DMS 273 treated with DMSO at 0.1 percent for 48 hours (cell line): ENCODE data around the gene GNB1L.

Experiments used
- DNase-seq: peaks from one replicate; lab custom pipeline; 2025; lab: John Stamatoyannopoulos, UW

The GNB1L gene

DNA sequence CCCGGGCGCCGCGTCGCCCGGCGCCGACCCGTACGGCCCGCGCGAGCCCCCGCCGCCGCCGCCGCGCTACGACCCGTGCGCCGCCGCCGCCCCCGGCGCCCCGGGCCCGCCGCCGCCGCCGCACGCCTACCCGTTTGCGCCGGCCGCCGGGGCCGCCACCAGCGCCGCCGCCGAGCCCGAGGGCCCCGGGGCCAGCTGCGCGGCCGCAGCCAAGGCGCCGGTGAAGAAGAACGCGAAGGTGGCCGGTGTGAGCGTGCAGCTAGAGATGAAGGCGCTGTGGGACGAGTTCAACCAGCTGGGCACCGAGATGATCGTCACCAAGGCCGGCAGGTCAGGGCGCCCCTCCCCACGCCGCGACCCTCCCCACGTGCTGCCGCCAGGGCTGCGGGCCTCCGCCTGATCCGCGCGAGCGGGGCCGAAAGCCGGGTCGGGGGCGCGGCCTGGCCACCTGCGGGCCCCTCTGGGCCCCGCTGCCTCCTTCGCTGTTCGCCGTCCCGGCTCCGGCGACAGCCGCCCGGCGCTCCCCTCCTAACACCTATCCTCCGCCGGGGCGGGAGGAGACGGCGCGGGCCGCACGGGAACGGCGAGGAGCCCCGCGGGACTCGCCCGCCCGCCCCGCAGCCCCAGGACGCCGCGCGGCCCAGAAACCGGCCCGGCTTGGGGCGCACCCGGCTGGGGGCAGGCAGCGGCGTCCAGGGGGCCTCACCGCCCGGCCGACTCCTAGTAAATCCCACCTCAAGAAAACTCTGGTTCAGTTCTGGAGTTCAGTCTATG, 93.5 kb downstream of the GNB1L start:
- no peak for DNase-seq

DNA sequence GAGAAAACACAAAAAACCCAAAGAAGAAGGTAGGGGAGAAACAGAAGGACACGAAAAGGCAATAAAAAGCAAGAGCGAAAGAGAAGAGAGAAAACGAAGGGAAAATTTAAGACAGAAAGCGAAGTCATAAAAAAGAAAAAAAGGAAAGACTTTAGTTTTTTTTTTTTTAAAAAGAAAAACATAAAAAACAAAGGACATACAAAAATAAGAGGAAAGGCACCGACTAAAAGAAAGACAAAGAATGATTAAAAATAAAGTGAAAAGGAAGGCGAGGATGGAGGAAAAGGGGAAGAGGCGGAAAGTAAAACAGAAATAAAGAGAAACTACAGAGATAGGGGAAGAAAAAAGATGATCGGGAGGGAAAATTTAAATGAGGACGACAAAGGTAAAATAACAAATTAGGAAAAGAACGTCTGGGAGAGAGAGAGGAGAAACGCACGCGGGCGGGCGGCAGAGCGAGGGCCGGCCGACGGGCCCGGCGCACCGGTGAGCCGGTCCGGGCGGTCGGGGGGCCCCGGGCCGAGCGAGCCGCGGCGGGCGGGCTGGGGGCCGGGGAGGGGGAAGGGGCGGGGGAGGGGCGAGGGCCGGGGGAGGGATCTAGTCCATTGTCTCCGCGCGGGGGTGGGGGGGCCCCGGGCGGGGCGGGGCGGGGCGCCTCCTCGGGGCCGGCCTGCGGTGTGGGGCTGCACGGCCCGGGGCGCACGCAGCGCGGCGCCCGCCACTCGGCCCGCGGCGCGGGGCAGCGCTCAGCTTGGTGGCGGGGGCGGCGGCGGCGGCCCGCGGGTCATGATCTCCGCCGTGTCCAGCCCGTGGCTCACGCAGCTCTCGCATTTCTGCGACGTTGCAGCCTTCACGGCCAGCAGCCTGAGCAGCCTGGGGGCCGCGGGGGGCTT, 94.4 kb downstream of the GNB1L start, which contains the start of gene TBX1:
Gene TBX1, plus strand, starts transcription at position 721 of the 893 bp plus-strand sequence. Its CDS starts 66 bp downstream, at position 787.
- no peak for DNase-seq

DNA sequence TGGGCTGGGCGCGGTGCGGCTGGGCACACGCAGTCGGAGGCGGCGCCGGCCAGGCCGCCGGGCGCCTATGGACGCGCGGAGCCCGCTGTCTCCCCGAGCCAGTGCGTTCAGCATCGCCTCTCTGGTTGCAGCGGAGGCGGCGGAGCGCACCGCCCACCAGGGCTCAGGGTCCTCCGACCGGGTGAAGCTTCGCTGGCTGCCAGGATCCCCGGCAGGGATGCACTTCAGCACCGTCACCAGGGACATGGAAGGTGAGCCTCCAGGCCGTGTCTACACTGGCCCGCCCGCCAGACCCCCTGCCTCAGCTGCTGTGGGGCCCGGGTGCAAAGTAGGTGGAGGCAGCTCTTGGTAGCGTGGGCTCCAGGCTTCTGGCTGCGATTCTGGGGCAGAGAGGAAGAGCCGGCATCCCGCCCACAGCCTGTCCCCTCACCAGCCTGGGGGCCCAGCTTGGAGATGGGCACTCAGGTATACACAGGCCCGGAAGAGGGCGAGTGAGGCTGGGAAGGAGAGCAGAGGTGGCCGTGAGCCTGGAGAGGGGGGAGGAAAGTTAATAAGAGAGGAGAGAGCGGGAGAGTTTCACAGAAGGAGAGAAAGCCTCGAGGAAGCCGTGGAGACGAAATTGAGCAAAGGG, 95.1 kb downstream of the GNB1L start:
- no peak for DNase-seq

GRCh38 chr22:19758896-19759426, 95.7 kb downstream of the GNB1L start:
- DNase-seq: no peak

- DNase-seq: no peak
Observed at GRCh38 chr22:19757985-19758895, 96.4 kb downstream of the GNB1L start.

GRCh38 chr22:19757140-19757984, 97.3 kb downstream of the GNB1L start:
- no peak for DNase-seq

DNA sequence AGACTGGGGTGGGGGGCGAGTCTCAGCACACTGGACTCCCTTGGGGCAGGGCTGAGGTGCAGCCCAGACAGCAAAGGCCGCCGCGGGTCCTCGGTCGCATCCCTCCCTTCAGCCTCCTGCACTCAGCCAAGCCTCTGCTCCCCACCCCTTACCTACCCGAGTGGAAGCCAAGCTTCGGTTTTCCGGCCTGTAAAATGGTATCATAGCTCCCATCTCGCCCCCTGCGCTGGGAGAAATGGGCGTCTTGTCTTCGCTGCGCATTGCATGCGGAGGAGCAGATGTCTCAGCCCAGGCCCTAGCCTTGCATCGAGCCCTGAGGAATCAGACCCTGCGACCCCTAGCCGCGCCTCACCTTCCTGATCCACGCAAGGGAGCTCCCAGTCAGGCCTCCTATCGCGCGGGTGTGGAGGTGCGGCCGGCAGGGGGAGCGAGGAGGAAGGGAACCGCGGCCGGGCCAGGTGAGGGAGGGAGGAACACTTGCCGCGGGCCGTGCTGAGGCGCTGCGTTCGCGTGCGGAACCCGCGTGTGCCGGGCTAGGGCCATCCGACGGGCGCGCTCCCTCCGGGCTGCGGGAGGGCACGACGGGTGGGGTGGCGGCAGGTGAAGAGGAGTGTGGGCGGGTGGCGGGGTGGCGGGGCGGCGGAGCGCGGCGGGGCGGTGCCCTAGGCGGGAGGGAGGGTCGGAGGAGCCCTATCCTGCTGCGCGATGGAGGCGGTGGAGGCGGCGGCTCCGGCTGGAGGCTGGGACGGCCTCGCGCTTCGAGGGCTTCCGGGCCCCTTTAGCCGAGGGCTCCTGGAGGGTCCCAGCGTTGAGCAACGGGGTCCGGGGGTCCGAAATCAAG, 98.2 kb downstream of the GNB1L start:
- no peak for DNase-seq

- DNase-seq: no peak
Observed at GRCh38 chr22:19755722-19756287, 98.9 kb downstream of the GNB1L start.

DNA sequence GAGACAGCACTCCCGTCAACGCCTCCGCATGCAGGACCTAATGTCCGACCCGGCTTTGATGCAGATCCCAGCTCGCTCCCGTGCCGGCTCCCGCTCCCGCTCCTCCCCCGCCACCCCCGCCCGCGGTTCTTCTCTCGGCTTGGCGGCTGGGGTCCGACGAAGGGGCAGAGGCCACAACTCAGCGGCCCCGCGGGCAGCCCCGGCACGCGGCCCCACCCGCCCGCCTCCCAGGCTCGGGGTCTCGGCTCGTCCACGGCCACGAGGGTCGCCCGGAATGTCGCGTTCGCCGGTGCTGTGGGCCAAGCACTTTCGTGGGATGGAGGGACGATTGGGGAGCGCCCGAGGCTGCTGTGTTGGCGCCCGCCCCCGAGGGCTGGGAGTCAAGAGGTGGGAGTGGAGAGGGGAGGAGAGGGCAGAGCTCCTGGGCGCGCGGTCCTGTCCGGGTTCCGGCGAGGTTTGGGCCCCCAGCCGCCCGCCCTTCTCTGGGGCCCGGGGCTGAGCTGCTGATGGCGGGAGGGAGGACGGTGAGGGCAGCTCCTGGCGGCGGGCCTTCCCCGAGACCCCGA, 99.4 kb downstream of the GNB1L start:
- no peak for DNase-seq

DNA sequence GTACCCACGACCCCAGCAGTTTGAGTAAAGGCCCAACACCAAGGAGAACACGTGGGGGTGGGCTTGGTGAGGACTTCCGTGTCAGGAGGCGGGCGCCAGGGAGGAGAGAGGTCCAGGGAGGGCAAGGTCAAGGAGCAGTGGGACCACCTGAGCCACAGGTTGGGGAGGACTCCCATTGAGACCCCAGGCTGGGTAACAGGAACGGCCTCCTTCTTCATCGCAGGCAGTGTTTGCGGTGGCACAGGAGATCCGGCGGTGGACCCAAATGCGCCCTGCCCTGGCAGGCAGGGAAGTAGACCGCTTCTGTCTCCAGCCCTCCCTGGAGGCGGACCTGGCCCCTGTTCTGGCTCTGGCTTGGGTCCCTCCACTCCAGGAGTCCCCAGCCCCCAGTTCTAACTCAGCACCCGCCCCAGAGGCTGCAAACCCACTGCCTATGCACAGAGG, 100.0 kb downstream of the GNB1L start:
- DNase-seq: no peak

DNA sequence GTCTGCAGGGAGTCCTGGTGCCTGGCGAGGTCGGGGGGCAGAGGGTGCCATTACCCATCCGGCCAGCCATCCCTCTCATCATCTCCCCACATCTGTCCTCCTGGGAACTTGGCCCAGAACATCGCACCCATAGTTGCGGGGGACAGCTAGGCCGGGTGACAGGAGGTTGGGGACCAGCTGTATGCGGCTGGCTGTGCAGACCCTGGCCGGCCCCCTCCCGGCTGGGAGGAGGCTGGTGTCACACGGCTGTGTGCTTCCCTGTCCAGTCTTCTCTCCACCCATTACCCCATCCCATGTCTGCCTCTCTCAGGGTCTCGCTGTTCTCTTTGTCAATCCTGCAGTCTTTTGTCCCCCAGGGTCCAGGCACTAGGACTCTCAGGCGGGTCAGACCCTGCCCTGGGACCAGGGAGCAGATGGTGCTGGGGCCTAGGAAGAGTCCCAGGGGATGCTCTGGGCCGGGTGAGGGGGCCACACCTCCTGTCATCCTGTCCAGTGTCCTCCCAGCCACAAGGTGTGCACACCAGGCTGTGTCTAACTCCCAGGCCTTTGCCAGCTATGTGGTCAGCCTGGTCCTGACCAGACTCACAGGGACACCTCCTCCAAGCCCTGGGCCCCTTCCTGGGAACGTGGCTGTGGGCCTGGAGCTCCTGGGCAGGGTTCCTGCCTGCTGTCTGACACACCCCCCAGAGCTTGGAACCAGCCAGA, 100.5 kb downstream of the GNB1L start:
- DNase-seq: no peak

DNA sequence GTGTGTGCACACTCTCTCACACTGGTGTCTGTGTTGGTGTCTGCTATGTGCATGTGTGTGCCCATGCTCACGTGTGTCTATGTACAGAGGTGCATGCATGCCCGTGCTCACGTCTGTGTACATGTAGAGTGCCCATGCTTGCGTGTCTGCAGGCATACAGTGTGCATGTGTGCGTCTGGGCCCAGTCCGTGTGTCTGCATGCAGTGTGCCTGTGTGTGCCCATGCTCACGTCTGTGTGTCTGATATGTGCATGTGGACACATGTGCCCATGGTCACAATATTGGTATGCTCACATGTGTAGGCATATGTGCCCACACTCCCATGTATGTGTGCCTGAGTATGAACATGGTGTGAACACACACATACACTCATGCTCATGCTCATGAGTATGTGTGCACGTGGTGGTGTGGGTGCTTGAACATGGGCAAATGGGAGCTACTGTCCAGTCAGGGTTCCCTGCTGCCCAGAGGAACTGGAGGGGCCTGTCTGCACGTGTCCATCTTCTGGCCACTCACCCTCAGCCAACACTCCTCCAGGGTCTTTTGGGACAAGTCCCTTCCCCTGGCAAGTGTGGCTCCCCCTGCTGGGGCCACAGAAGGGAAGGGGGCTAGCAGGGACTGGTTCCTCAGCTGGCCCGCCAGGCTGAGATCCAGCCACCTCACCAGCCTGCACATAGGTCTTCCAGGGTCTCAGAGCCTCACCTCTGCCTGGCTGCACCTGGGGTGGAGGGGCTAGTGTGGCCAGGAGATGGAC, 101.4 kb downstream of the GNB1L start:
- DNase-seq: no peak

- DNase-seq: no peak
Observed at GRCh38 chr22:19751497-19752245, 103.0 kb downstream of the GNB1L start.

- no peak for DNase-seq
Observed at GRCh38 chr22:19750507-19751490, 103.9 kb downstream of the GNB1L start.

DNA sequence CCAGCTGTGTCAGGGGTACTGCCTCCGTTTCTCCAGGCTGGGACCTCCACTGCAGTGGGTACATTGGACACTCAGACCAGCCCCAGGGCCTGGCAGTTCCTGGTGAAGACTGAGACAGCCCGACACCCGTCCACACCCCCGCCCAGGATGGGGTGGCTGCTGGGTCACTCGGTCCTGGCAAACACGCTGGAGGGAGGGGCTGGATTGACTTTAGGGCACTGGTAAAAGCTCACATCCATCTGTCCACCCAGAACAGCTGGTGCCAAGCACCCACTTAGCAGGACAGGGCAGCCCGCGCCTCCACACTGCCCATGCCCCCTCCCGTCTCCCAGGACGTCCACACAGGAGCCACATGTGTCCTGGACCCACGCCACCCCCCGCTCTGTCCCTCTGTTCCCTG, 104.8 kb downstream of the GNB1L start:
- DNase-seq: no peak
